Germinal center (tissue), 1 donor: ENCODE results near the gene GET4.
A peak's percentile ranks its signal among the peaks of the same experiment; 100 is the strongest.
"Not testable (repeated sequence)": the region's sequence is repeated elsewhere in the genome, so short reads cannot be mapped to it uniquely, and the experiment has no call there.

Experiments
- DNase-seq: peaks from one replicate; pipeline ENCODE4 v3.0.0; 2012; ENCODE audit warnings: mixed read lengths, low spot score

GET4 gene

DNA sequence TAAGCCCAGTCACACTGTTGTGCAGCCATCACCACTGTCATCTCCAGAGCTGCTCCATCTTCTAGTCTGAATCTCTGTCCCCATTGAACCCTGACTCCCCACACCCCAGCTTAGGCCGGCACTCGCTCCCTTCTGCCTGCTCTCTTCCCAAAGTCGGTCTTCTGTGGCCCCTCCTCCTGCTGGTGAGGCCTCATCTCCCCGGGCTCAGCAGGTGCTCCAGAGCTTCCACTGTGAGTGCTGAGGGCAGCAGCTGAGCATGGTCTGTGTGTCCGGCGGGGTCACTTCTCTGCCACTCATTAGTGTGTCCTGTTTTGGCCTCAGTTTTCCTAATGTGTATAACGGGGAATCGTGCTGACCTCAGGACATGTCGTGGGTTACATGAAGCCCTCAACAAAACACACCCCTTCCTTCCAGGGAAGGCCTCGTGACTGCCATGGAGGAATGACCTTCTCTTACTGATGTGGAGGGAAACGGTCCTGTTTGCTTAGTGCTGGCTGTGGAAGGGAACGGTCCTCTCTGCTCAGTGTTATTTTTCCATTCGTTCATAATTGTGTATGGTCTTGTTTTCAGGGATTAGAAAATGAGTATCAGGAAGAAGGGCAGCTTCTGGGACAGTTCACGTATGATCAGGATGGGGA lies 4.3 kb upstream of the GET4 start:
- no peak for DNase-seq

DNA sequence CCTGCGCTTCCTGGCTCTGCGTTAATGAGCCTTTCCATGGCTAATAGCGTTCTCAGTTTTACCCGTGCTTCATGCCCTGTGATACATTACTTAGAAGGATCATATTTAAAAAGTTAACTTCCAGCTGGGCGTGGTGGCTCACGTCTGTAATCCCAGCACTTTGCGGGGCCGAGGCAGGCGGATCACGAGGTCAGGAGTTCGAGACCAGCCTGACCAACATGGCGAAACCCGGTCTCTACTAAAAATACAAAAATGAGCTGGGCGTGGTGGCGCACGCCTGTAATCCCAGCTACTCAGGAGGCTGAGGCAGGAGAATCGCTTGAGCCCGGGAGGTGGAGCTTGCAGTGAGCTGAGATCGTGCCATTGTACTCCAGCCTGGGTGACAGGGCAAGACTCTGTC lies 3.7 kb upstream of the GET4 start:
- not testable (repeated sequence) for DNase-seq

DNA sequence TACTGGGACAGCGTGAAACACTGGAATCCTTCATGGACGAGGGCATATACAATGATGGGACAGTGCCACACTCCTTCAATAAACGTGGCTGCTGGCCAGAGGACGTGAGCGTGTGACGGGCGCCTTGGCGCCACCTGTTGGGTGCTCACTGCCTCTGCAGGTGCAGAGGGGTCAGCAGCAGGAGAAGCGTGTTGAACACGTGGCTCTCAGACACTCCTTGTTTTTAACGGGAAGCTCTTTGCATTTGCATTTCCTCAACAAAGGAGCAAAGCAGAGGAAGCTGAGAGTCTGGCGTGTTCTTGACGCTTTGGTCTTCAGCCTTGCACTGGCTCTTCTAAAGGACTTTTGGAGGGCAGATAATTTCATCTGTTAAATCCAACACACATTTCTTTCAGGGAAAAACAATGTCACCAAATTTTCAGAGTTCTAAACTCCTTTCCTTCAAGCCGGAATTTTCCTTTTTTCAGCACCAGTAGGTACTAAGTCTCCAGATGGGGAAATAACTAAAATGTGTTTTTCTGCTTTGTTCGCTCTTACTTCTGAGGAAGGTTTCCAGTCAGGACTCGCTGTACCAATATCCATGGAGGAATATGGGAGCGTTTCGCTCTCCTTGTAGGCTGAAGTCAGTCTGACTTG lies 2.9 kb upstream of the GET4 start:
- DNase-seq, result peak; percentile 81

DNA sequence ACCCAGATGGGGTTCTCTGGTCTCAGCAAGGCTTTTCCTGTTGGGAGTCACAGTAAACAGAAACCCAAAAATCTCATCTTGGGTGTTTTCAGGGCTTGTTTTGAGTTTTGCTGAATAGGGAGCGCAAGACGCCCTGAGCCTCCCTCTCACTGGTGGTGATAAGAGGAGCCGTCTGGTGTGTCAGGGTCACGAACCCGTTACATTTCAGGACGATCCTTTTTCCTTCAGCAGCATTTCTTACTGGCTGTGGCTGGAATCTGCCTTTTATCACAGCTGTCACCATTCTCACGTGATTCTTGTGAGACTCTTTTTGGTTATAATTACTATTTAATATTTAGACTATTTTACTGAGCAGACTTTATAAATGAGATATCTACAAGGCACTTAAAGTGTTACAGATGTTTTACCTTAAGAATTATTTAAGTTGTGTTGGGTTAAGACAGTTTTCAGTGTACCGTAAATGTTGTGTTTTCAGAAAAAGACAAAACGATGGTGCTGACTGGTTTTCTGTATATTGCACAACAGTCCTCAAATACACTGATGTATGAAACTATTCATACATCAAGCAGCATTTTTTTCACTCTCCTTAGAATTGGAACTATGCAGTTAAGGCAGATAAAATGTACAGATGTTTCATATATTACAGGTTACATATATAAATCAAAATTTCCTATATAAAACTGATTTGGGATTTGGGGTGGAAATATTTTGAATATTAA lies 2.2 kb upstream of the GET4 start:
- no peak for DNase-seq

DNA sequence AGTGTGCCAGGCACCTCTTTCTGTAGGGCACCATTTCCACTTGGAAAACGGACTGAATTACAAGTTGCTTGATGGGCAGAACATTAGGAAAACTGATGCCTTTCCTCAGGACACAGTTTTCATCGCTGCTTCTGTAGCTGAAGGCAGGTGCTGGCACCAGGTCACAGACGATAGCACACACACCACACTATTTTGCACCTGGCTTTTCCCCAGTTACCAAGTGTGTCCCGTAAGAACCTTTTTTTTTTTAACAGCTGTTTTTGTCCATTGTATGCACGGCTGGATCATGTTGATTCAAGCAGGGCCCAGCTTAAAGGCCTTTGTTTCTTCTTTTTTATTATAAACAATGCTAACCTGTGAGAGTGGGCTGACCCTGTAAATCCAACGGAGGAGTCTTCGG lies 1.3 kb upstream of the GET4 start:
- no peak for DNase-seq

DNA sequence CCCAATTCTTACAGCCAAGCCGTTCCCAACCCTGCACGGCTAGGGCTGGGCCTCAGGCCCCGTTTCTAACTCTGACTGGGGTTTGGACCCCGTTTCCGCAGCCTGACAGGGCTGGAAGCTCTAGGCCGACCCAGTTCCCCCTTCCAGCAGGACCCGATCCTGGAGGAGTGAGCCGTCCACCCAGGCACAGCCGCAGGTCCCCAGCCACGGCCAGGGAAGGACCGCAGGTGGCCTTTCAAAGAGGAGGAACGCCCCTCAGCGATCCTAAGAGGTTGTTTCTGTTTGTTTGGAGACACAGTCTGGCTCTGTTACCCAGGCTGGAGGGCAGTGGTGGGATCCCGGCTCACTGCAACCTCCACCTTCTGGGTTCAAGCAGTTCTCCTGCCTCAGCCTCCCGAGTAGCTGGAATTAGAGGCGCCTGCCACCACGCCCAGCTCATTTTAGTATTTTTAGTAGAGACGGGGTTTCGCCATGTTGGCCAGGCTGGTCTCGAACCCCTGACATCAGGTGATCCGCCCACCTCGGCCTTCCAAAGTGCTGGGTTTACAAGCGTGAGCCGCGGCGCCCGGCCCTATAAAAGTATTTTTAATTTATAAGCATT lies 778 bp upstream of the GET4 start:
- no peak for DNase-seq

DNA sequence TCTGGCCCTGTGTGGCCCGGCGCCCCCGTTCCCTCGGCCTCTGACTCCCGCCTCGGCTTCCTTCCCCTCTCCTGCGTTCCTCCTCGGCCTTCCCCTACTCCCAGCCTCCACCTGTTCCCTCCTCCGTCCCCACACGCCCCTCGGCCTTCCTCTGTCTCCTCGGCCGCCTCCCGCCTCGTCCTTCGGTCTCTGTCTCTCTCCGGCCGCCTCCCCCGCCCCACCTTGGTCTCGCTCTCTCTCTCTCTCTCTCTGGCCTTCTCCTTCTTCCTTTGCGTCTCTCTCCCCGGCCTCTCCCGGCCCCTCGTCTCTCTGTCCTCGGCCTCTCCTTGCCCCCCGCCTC lies 588 bp downstream of the GET4 start:
- no peak for DNase-seq

DNA sequence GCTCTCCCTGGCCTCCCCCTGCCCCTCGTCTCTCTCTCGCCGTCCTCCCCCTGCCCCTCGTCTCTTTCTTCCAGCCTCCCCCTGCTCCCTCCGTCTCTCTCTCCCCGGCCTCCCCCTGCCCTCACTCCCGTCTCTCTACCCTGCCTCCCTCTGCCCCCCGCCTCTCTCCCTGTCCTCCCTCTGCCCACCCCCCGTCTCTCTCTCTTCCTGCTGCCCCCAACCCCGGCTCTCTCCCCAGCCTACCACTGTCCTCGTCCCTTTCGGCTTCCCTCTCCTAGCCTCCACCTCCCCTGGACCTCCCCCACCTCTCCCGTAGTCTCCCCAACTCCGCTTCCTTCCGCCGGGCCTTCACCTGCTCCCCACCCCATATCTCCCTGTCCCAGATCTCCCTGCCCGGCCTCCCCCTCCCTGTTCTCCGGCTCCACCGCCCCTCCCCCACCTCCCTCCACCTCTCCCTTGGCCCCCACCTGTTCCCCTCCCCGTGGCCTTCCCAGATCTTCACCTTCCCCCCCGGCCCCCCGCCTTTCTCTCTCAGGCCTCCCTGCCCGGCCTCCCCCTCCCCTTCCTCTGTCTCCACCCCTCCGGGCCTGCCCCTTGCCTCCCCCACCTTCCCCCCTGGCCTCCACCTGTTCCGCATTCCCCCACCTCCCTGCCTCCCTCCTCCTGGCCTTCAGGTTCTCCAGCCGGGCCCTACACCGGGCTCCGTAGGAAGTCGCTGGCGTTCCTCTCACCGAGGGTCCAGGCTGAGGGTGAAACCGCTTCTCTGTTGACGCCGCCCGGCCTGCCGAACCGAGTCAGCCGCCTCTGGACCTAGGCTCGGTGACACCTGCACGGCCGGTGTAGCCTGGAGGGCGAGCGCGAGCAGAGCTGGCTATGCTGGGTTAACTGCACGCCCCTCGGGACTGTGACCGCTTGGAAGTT lies 1.2 kb downstream of the GET4 start:
- DNase-seq, result peak; percentile 14

DNA sequence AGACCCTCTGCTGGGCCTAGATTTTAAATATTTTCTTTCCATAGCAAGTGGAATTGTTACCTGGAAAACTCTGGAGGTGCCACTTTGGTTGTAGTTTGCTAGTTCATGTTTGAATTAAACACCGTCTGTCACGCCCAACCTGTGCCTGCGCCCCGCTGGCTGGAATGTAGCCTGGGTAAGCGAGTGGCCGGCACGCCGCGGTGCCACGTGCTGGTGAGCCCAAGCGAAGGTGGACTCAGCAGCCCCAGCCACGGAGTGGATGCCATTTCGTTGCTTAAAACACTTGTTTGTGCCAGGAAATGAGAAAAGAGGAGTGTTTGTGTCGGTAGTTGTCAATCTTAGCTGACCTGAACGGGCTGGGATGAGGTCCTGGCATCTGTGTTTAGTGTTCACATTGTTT lies 2.7 kb downstream of the GET4 start:
- DNase-seq, result no peak

DNA sequence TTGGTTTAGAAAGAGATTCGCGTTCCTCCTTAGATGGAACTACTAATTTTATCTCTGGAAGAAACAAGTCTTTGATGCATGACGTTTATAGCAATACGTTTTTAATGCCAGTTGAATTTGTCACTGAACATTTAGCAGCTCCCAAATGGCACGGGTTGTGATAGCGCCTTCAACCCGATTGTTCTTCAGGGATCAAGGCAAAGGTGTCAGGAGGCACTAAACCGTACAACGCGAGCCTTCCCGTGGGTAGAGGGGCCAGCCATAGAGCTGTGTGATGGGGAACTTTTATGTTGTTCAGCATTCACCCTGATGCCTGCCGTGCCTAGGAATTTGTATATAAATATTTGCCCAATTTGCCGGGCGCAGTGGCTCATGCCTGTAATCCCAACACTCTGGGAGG lies 3.4 kb downstream of the GET4 start:
- DNase-seq, result no peak

DNA sequence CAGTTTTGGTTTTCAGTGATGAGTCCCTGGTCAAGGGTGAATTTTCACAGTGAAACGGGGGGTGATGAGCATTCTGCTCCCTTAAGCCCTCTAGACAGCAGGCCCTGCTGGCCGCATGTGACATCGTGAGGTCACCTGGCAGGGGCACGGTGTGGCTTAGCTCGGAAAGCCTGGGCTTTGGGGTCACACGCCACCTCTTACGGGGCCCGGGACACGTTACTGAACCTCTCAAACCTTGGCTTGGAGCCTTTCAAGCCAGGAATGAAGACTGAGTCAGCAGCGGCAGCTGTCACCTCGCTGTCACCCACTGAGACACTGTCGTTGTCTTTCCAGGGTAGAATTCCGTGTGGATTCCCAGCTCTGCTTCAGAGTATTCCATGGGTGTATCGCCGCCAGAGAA lies 4.1 kb downstream of the GET4 start:
- no peak for DNase-seq

DNA sequence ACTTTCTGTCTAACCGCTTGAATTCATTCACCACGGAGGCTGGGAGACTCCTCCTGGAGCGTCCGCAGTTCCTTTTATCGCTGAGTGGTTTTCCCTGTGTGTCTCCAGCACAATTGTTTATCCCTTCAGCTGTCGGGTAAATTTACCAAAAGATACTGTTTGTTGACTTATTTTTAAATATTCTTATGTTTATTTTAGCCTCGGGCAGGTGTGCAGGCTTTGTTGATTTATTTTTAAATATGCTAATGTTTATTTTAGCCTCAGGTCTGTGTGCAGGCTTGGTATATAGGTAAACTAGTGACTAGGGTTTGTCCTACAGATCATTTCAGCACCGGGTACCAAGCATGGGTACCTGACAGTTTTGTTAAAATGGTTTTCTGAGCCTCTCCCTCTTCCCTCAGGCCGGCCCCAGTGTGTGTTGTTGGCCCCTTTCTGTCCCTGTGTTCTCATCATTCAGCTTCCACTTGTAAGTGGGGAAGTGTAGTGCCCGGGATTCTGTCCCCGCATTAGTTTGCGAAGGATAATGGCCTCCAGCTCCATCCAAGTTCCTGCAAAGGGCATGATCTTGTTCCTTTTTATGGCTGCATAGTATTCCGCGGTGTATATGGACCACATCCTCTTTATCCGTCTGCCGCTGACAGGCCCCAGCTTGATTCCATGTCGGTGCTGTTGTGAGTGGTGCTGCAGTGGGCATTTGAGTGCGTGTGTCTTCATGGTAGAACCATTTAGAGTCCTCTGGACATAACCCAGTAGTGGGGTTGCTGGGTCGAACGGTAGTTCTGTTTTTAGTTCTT lies 5.3 kb downstream of the GET4 start:
- no peak for DNase-seq

DNA sequence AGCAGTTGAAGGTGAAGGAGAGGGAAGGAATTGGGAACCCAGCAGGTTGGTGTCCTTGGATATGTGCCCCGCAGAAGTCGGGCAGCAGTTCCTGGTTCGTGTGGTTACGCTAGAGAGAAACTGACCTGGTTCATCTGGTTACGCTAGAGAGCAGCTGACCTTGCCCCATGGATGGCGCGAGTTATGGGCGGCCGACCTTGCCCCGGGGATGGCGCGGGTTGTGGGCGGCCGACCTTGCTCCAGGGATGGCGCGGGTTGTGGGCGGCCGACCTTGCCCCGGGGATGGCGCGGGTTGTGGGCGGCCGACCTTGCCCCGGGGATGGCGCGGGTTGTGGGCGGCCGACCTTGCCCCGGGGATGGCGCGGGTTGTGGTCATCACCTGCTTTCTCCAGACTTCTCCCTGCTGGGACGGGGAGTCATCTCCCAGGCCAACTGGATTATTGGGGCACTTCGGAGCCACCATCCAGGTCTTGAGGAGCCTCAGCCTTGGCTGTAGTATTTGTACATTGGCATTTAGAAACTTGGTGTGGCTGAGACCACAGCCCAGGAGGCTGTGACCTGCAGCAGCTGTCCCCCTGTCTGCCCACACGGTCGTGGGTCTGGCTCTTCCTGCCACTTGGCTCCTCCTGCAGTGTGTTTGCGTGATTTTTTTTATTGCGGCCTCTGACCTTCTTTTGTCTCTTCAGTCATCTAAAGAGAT lies 6.1 kb downstream of the GET4 start:
- no peak for DNase-seq

DNA sequence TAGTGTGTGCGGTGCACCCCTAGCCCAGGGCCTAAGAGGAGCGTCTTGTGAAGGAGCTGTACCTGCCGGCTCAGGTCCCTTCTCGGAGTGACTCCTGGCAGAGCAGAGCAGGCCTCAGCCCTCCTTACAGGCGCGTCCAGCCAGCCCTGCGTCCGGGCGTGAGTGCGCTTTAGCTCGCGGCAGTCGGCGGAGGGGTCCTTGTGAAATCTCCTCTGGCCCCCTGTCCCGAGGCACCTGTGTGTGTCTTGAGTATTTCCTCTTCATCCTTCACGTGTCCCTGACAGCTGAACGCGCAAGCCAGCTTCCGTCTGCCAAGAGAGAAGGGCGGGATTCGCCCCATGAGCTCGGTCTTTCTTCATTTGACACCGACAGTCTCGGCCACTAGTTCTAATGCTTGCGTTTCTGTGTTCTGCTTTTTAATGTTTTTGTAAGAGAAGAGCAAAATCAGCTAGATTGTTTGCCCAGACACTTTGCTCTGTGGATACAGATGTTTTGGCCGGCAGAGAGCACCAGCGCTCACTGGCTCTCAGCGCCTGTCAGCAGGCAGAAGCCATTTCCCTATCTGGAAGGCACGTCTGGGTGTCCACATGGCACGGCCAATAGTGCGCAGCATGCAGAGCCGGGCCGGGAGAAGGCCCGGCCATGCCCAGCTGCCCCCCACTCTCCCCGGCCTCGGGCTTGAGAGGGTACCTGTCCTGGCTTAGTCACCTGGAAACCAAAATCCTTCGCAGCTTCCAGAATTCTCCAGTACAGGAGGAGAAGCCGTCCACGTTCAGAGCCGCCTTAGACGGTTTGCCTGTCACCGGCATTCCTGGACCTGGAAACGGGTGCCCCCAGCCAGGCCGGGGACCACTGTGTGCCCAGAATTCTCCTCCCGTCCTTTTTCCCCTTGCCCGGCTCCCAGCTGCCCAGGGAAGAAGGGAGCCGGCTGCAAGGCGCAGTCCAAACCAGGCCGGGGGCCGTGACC lies 7.0 kb downstream of the GET4 start:
- DNase-seq, result no peak

DNA sequence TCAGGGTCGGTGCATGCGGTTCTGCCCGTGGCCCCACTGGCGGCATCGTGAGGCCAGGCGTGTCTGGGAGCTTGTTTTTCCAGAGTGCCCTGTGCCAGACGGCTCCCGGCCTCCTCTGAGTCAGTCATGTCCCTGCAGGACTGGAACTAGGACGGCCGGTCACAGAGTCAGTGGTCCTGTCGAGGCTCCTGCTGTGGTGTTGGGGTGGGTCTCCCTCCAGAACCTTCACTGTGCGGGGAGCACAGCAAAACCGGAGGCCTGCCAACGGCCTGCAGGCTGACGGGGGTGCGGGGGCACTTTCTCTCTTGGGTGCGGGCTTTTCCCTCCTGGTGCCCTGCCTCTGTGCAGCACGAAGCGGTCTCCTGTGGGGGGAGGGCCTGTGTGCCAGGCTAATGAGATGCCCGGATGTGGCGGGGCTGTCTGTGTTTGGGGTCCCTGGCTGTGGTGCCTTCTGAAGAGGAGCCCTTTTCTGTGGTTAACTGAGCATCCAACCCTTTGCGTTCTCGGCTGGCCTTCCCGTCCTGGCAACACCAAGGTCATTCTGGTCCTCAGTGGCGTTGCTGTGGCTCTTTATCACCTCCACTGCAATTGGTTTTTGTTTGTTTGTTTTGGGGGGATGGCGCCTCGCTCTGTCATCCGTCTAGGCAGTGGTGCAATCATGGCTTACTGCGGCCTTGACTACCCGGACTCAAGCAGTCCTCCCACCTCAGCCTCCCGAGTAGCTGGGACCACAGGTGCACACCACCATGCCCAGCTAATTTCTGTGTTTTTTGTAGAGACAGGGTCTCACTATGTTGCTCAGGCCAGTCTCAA lies 8.0 kb downstream of the GET4 start:
- no peak for DNase-seq

DNA sequence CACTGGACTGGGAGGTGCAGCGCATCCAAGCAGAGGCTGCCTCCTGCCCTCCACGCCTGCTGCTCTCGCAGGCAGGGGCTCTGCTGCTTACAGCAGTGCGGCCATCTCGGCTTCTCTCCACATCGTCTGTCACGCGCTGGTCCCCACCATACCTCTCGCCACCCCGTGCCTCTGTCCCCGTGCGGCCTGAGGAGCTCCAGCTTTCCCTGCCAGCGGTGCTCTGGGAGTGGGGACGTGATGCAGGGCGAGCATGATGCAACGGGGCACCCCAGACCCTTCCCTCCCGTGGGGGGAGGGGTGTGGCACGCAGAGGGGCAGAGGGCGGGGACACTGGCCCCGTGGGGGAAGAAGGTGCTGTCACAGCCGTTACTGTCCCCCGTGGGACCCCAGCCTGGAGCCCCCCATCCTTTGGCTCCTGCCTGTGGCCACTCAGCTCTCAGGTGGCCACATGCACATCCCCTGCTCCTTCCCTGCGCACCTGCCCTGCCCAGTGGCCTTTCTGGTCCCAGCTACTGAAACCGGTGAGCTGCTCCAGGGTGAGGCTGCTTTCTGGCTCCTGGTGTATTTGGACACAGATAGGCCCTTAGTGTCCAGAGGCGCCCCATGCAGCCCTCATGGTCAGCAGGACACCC lies 9.0 kb downstream of the GET4 start:
- no peak for DNase-seq

DNA sequence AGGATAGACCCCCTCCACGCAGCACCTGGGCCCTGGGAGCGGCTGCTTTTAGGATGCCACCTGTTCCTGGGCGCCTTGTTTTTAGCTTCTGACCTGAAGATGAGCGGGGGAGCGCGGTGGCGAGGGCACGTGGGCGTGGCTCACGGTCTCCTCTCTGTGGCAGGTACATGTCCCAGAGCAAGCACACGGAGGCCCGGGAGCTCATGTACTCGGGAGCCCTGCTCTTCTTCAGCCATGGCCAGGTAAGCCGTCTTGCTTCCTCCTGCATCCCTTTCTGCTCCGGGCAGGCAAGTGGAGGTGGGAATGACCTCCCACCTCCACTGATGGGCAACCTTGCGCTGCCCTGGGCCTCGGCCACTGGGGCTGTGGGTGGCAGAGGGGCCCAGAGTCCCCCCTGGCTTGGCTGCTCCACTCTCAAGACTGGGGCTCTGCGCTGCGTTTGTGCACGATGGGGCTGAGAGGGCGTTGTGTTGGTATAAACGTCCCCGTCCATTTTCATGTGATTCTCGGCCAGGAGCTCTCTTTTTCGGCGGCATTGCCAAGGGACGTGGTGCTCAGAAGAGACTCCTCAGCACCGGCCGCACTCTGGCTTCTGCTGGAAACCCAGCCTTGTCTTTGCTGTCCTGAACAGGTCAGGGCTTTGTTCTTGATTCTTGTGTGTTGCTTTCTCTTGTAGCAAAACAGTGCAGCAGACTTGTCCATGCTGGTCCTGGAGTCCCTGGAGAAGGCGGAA lies 9.7 kb downstream of the GET4 start:
- no peak for DNase-seq
